ENCODE measurements around the gene SEC14L5. TPM values are rescaled to one million over a fixed set of nuclear protein-coding genes. Genes with fewer than 3 reads are reported as not detected.

The SEC14L5 gene
- total RNA-seq, 2 donors from 2014 or later, result 0.26 TPM; not detected in 1

- peaks cover 0 to 2% of the 10 kb centered on the region in 2 donors for H3K36me3 ChIP-seq (replicated peaks in 1 of 2; ENCODE audit: insufficient read depth in 1 of 2, low read depth in 2 of 2)
- TF ChIP-seq CTCF (IDR thresholded peaks at IDR 0.05) (no peak), POLR2A (IDR thresholded peaks at IDR 0.05) (no peak)
- ATAC-seq (no peak), DNase-seq (no peak)
- H3K9me3 ChIP-seq, result no peaks in the 10 kb centered on the region
- H3K4me3 ChIP-seq, result peak overlapping the region in 1 of 2 donors; percentile 90
- no peaks in the 10 kb centered on the region for H3K27me3 ChIP-seq
- no peak overlapping the region for H3K27ac ChIP-seq
- WGBS, 2 donors, result 12 to 19% methylated on average over 8 to 12 of the region's 12 CpGs
- H3K4me1 ChIP-seq, result peaks cover 39% of the 10 kb centered on the region
- intact Hi-C loops (cut with DNase I), result no loop called here
These were observed 74.6 kb downstream of the SEC14L5 start for GRCh38 chr16:5032748-5033167.

GRCh38 chr16:5033256-5034166, 75.4 kb downstream of the SEC14L5 start, which contains the start of gene NAGPA:
TSS of gene NAGPA (minus strand) at chr16:5033935. CDS start at chr16:5033914, 21 bp downstream.
- H3K36me3 ChIP-seq (replicated peaks in 1 of 2; ENCODE audit: insufficient read depth in 1 of 2, low read depth in 2 of 2), result peaks cover 0 to 2% of the 10 kb centered on the region in 2 donors
- H3K27me3 ChIP-seq, result no peaks in the 10 kb centered on the region
- peak; percentile 87 to 95 (median 90) for DNase-seq
- H3K9me3 ChIP-seq, result no peaks in the 10 kb centered on the region
- H3K4me3 ChIP-seq, result peak within 1 kb of the TSS; percentile 88 to 90
- 0 to 1% methylated on average over 22 to 79 of the region's 104 CpGs for WGBS, 2 donors
- peaks cover 39% of the 10 kb centered on the region for H3K4me1 ChIP-seq
- intact Hi-C loops (cut with DNase I), result no loop called here
- peak within 1 kb of the TSS in 3 of 4 donors; percentile 77 to 84 (median 80) for H3K27ac ChIP-seq
- ATAC-seq, result peak; percentile 78
- TF ChIP-seq CTCF (IDR thresholded peaks at IDR 0.05), result no peak
- peak in 2 of 3 donors; percentile 52 to 64 for TF ChIP-seq POLR2A (IDR thresholded peaks at IDR 0.05)

GRCh38 chr16:5034167-5034523, 76.0 kb downstream of the SEC14L5 start:
- Histone ChIP-seq H3K9me3 (no peaks in the 10 kb centered on the region), H3K27me3 (no peaks in the 10 kb centered on the region), H3K36me3 (replicated peaks in 1 of 2; ENCODE audit: insufficient read depth in 1 of 2, low read depth in 2 of 2) (peaks cover 0 to 2% of the 10 kb centered on the region in 2 donors), H3K4me3 (peak overlapping the region; percentile 88 to 90), H3K4me1 (peaks cover 39% of the 10 kb centered on the region), H3K27ac (peak overlapping the region in 3 of 4 donors; percentile 52 to 84 (median 80))
- intact Hi-C loops (cut with DNase I), result no loop called here
- WGBS, 2 donors, result 4 to 10% methylated on average over 2 of the region's 2 CpGs
- ATAC-seq, result no peak
- no peak for TF ChIP-seq POLR2A (IDR thresholded peaks at IDR 0.05)
- TF ChIP-seq CTCF (IDR thresholded peaks at IDR 0.05), result no peak
- no peak for DNase-seq

- Histone ChIP-seq H3K4me3 (no peak overlapping the region), H3K36me3 (replicated peaks in 1 of 2; ENCODE audit: insufficient read depth in 1 of 2, low read depth in 2 of 2) (no peaks in the 10 kb centered on the region), H3K27me3 (no peaks in the 10 kb centered on the region), H3K9me3 (no peaks in the 10 kb centered on the region), H3K27ac (peak overlapping the region; percentile 54 to 84 (median 78)), H3K4me1 (peaks cover 39% of the 10 kb centered on the region)
- intact Hi-C loops (cut with DNase I), result no loop called here
- no peak for TF ChIP-seq CTCF (IDR thresholded peaks at IDR 0.05)
- no peak for TF ChIP-seq POLR2A (IDR thresholded peaks at IDR 0.05)
- DNase-seq (no peak), ATAC-seq (no peak)
- whole genome bisulfite sequencing, 2 donors, result 50 to 92% methylated on average over 1 of the region's 1 CpG
These were observed 77.7 kb downstream of the SEC14L5 start for GRCh38 chr16:5035909-5036227.
